GM23338 (cell line): ENCODE measurements around the gene FBRS. TPM values are rescaled to one million over a fixed set of nuclear protein-coding genes. Genes with fewer than 3 reads are reported as not detected.

ENCODE experiments used
- ATAC-seq: fragments of 200-7000 bp; cut with Tn5 transposase; 3 replicates; pipeline ENCODE4 v1.9.1; 2020
- DNase-seq: peaks from one replicate; pipeline ENCODE4 v3.0.0-alpha.2; 2015; ENCODE audit warnings: low spot score
- H2AFZ ChIP-seq: fragments of 200-600 bp; sonication (generic); 2 replicates; pipeline ENCODE4 v1.8.0; 2016; ENCODE audit warnings: antibody characterized with exemption, mild to moderate bottlenecking, moderate library complexity
- H3F3A ChIP-seq: fragments of 200-600 bp; sonication (generic); replicated peaks from 2 replicates; pipeline ENCODE4 v1.8.0; 2017; ENCODE audit warnings: antibody characterized with exemption, mixed run types, low read depth
- H3K27ac ChIP-seq: fragments of 200-600 bp; sonication (generic); 2 replicates; pipeline ENCODE4 v1.6.1; 2016; ENCODE audit warnings: low read depth
- H3K27me3 ChIP-seq: fragments of 200-600 bp; sonication (generic); 2 replicates; pipeline ENCODE4 v1.8.0; 2016; ENCODE audit warnings: mild to moderate bottlenecking, mixed run types, moderate library complexity; ENCODE audit not compliant: insufficient read depth
- H3K36me3 ChIP-seq: fragments of 200-600 bp; sonication (generic); 2 replicates; pipeline ENCODE4 v1.8.0; 2016; ENCODE audit warnings: mild to moderate bottlenecking; ENCODE audit not compliant: insufficient read depth
- H3K4me1 ChIP-seq: fragments of 200-600 bp; sonication (generic); 2 replicates; pipeline ENCODE4 v1.8.0; 2016; ENCODE audit warnings: mild to moderate bottlenecking, moderate library complexity; ENCODE audit not compliant: insufficient read depth
- H3K4me2 ChIP-seq: fragments of 200-600 bp; sonication (generic); 2 replicates; pipeline ENCODE4 v1.7.1; 2017; ENCODE audit warnings: mixed run types
- H3K4me3 ChIP-seq: fragments of 200-600 bp; sonication (generic); 2 replicates; pipeline ENCODE4 v1.6.1; 2016; ENCODE audit warnings: mixed run types
- H3K79me2 ChIP-seq: fragments of 200-600 bp; sonication (generic); replicated peaks from 2 replicates; pipeline ENCODE4 v1.8.0; 2017; ENCODE audit warnings: mild to moderate bottlenecking; ENCODE audit not compliant: insufficient read depth
- H3K9me2 ChIP-seq: fragments of 200-600 bp; sonication (generic); 2 replicates; pipeline ENCODE4 v1.8.0; 2017; ENCODE audit not compliant: insufficient read depth
- H4K20me1 ChIP-seq: fragments of 200-600 bp; sonication (generic); replicated peaks from 2 replicates; pipeline ENCODE4 v1.8.0; 2017; ENCODE audit warnings: mild to moderate bottlenecking; ENCODE audit not compliant: insufficient read depth
- H3K27ac Mint-ChIP-seq: 2 replicates; pipeline ENCODE4 v1.8.0; 2020; ENCODE audit warnings: inconsistent platforms, mild to moderate bottlenecking, moderate library complexity, mixed read lengths
- H3K27me3 Mint-ChIP-seq: 3 replicates; pipeline ENCODE4 v1.8.0; 2022; ENCODE audit warnings: low read depth, mild to moderate bottlenecking, moderate library complexity, mixed read lengths, inconsistent platforms; ENCODE audit not compliant: insufficient read depth, poor library complexity
- H3K36me3 Mint-ChIP-seq: 3 replicates; pipeline ENCODE4 v1.8.0; 2021; ENCODE audit warnings: low read depth, mild to moderate bottlenecking, inconsistent platforms, moderate library complexity, mixed read lengths
- H3K4me1 Mint-ChIP-seq: 3 replicates; pipeline ENCODE4 v1.8.0; 2020; ENCODE audit warnings: mild to moderate bottlenecking, inconsistent platforms, mixed read lengths
- H3K4me3 Mint-ChIP-seq: 3 replicates; pipeline ENCODE4 v1.8.0; 2021; ENCODE audit warnings: moderate library complexity, mild to moderate bottlenecking, inconsistent platforms, mixed read lengths
- H3K9me3 Mint-ChIP-seq: 3 replicates; pipeline ENCODE4 v1.8.0; 2020; ENCODE audit warnings: moderate library complexity, mild to moderate bottlenecking, inconsistent platforms, mixed read lengths
- CTCF ChIP-seq, 2 experiments: fragments of 200-600 bp in 1 of 2; sonication (generic) in 1 of 2; conservative IDR thresholded peaks; 2 replicates each; pipeline versions ENCODE4 v1.5.1 to v1.6.1; 2016 to 2017; ENCODE audit warnings: antibody characterized with exemption in 2 of 2, low read depth in 2 of 2, mild to moderate bottlenecking in 2 of 2, moderate library complexity in 1 of 2
- ETS1 ChIP-seq: IDR thresholded peaks from 2 replicates; pipeline ENCODE4 v1.6.1; 2016; ENCODE audit warnings: antibody characterized with exemption
- EZH2 ChIP-seq: fragments of 200-600 bp; sonication (generic); IDR thresholded peaks from one replicate; pipeline ENCODE4 v1.8.0; 2017; ENCODE audit warnings: antibody characterized with exemption, mild to moderate bottlenecking, low read depth; ENCODE audit not compliant: unreplicated experiment
- NANOG ChIP-seq: IDR thresholded peaks from 2 replicates; pipeline ENCODE4 v1.6.1; 2016; ENCODE audit warnings: antibody characterized with exemption, borderline replicate concordance
- STAT1 ChIP-seq: IDR thresholded peaks from one replicate; pipeline ENCODE4 v1.6.1; 2016; ENCODE audit warnings: antibody characterized with exemption; ENCODE audit not compliant: unreplicated experiment
- ZNF462 ChIP-seq: fragments of 250-450 bp; sonication (Bioruptor Pico); IDR thresholded peaks from 2 replicates; pipeline ENCODE4 v1.5.0; 2020; ENCODE audit warnings: mild to moderate bottlenecking, moderate library complexity
- polyA plus RNA-seq: library from polyadenylated mRNA; unstranded; fragments of >200 nt; fragmentation: Nextera tagmentation; extraction: Ambion mirVana; gene quantifications from 2 replicates; pipeline ENCODE4 v1.2.1, GENCODE V29; 2016
- total RNA-seq: library from RNA; depleted of rRNA; stranded (reverse); fragments of >200 nt; shearing (Covaris generic); gene quantifications from 2 replicates; pipeline ENCODE4 v1.2.3, GENCODE V29; 2014

Gene FBRS
- total and polyA plus RNA-seq, 2 experiments from 2014 or later: 2.3 to 7.2 TPM

- no peak for TF ChIP-seq ZNF462 (CRISPR knock-in tag)
Observed at GRCh38 chr16:30710971-30711370, 52.7 kb downstream of the FBRS start (continued).

GRCh38 chr16:30711712-30712111, 53.5 kb downstream of the FBRS start:
- Histone ChIP-seq H3K4me3 (no peak overlapping the region), H3F3A (peaks cover 5% of the 10 kb centered on the region; the same call in 1 of the 2 replicates), H3K4me1 (no peaks in the 10 kb centered on the region), H3K4me2 (no peak overlapping the region), H3K36me3 (peaks cover 78% of the 10 kb centered on the region), H4K20me1 (peaks cover 30% of the 10 kb centered on the region), H3K27ac (no peak overlapping the region), H2AFZ (no peak overlapping the region), H3K27me3 (no peaks in the 10 kb centered on the region), H3K9me2 (no peaks in the 10 kb centered on the region), H3K79me2 (peaks cover 5% of the 10 kb centered on the region; the same call in 1 of the 2 replicates)
- no peaks in the 10 kb centered on the region for H3K27me3 Mint-ChIP-seq
- H3K9me3 Mint-ChIP-seq: no peaks in the 10 kb centered on the region; the same call in 2 of the 3 replicates
- no peak for DNase-seq
- no peak overlapping the region for H3K27ac Mint-ChIP-seq
- H3K4me1 Mint-ChIP-seq: no peaks in the 10 kb centered on the region
- TF ChIP-seq ETS1 (no peak), NANOG (no peak), CTCF (conservative IDR thresholded peaks at IDR 0.05; ENCODE audit: low read depth in 2 of 2) (no peak), STAT1 (no peak), EZH2 (no peak)
- H3K4me3 Mint-ChIP-seq: no peak overlapping the region
- peaks cover 94% of the 10 kb centered on the region for H3K36me3 Mint-ChIP-seq
- no peak for ATAC-seq
